GM18520 (cell line): Measurements from ENCODE around the gene PILRA.
"Not testable (repeated sequence)": the region's sequence is repeated elsewhere in the genome, so short reads cannot be mapped to it uniquely, and the experiment has no call there.

Experiments
- ATAC-seq: cut with Tn5 transposase; IDR thresholded peaks from one replicate; pipeline ENCODE4 v1.9.1; 2021; ENCODE audit not compliant: unreplicated experiment

The PILRA gene

GRCh38 chr7:100432621-100433275 is 59.5 kb downstream of the PILRA start:
- ATAC-seq, result no peak

- ATAC-seq, result no peak
Observed at GRCh38 chr7:100433276-100433591, 59.9 kb downstream of the PILRA start.

- ATAC-seq, result no peak
Observed at GRCh38 chr7:100433592-100434296, 60.5 kb downstream of the PILRA start.

GRCh38 chr7:100434297-100435144 is 61.2 kb downstream of the PILRA start:
- ATAC-seq, result no peak

- peak; percentile 19 for ATAC-seq
Observed at GRCh38 chr7:100435401-100436304, 62.4 kb downstream of the PILRA start.

- no peak for ATAC-seq
Observed at GRCh38 chr7:100437150-100438100, 64.1 kb downstream of the PILRA start.

- ATAC-seq, result no peak
Observed at GRCh38 chr7:100438172-100438571, 64.9 kb downstream of the PILRA start.

GRCh38 chr7:100438731-100439130 is 65.4 kb downstream of the PILRA start:
- ATAC-seq, result not testable (repeated sequence)

GRCh38 chr7:100439244-100439643 is 66.0 kb downstream of the PILRA start:
- not testable (repeated sequence) for ATAC-seq

GRCh38 chr7:100441641-100442535 is 68.6 kb downstream of the PILRA start:
- no peak for ATAC-seq

GRCh38 chr7:100443096-100443840 is 70.0 kb downstream of the PILRA start:
- no peak for ATAC-seq

GRCh38 chr7:100444311-100445278 is 71.3 kb downstream of the PILRA start:
- no peak for ATAC-seq

- no peak for ATAC-seq
Observed at GRCh38 chr7:100446040-100446439, 72.8 kb downstream of the PILRA start.

GRCh38 chr7:100447363-100447762 is 74.1 kb downstream of the PILRA start:
- not testable (repeated sequence) for ATAC-seq

- ATAC-seq, result no peak
Observed at GRCh38 chr7:100449190-100449795, 76.0 kb downstream of the PILRA start.
